SK-N-SH treated with all-trans-retinoic acid at 6 μM for 48 hours (cell line): Measurements from ENCODE around the gene SHISAL2B.

ENCODE experiments used
- ATAC-seq: fragments of 200-7000 bp; cut with Tn5 transposase; 3 replicates; pipeline ENCODE4 v1.9.1; 2020; ENCODE audit warnings: mild to moderate bottlenecking, moderate library complexity
- BACH2 ChIP-seq: fragments of 250-450 bp; sonication (Bioruptor Pico); IDR thresholded peaks from 2 replicates; pipeline ENCODE4 v1.9.0; 2021; ENCODE audit warnings: mild to moderate bottlenecking, borderline replicate concordance
- CREB5 ChIP-seq: fragments of 250-450 bp; sonication (Bioruptor Pico); IDR thresholded peaks from 2 replicates; pipeline ENCODE4 v1.5.1; 2020; ENCODE audit warnings: low read depth, mild to moderate bottlenecking, moderate library complexity
- CSDC2 ChIP-seq: fragments of 250-450 bp; sonication (Bioruptor Pico); IDR thresholded peaks from 2 replicates; pipeline ENCODE4 v1.5.0; 2020; ENCODE audit warnings: mild to moderate bottlenecking, moderate library complexity
- CSRNP3 ChIP-seq: fragments of 250-450 bp; sonication (Bioruptor Pico); IDR thresholded peaks from 2 replicates; pipeline ENCODE4 v1.5.1; 2021; ENCODE audit warnings: mild to moderate bottlenecking, moderate library complexity
- GLIS3 ChIP-seq: fragments of 250-450 bp; sonication (Bioruptor Pico); IDR thresholded peaks from 2 replicates; pipeline ENCODE4 v1.5.0; 2020; ENCODE audit warnings: mild to moderate bottlenecking, moderate library complexity
- ISL1 ChIP-seq: fragments of 250-450 bp; sonication (Bioruptor Pico); IDR thresholded peaks from 2 replicates; pipeline ENCODE4 v2.1.2; 2022; ENCODE audit warnings: mild to moderate bottlenecking, moderate library complexity
- OSR1 ChIP-seq: fragments of 250-450 bp; sonication (Bioruptor Pico); IDR thresholded peaks from 2 replicates; pipeline ENCODE4 v1.8.0; 2022; ENCODE audit warnings: moderate library complexity, mild to moderate bottlenecking, inconsistent platforms
- POU6F1 ChIP-seq: fragments of 250-450 bp; sonication (Bioruptor Pico); IDR thresholded peaks from 2 replicates; pipeline ENCODE4 v1.8.0; 2021; ENCODE audit warnings: low read depth, mild to moderate bottlenecking, moderate library complexity, borderline replicate concordance
- PPARA ChIP-seq: fragments of 250-450 bp; sonication (Bioruptor Pico); IDR thresholded peaks from 2 replicates; pipeline ENCODE4 v1.5.0; 2020; ENCODE audit warnings: mild to moderate bottlenecking, borderline replicate concordance
- RARB ChIP-seq: fragments of 250-450 bp; sonication (Bioruptor Pico); IDR thresholded peaks from 2 replicates; pipeline ENCODE4 v1.8.0; 2021; ENCODE audit warnings: mild to moderate bottlenecking, moderate library complexity
- TCF4 ChIP-seq: fragments of 250-450 bp; sonication (Bioruptor Pico); IDR thresholded peaks from 2 replicates; pipeline ENCODE4 v1.8.0; 2021; ENCODE audit warnings: mild to moderate bottlenecking, moderate library complexity, borderline replicate concordance
- TOX ChIP-seq: fragments of 250-450 bp; sonication (Bioruptor Pico); IDR thresholded peaks from 2 replicates; pipeline ENCODE4 v1.8.0; 2021; ENCODE audit warnings: mild to moderate bottlenecking, moderate library complexity, borderline replicate concordance
- TSHZ2 ChIP-seq: fragments of 250-450 bp; sonication (Bioruptor Pico); IDR thresholded peaks from 2 replicates; pipeline ENCODE4 v1.5.0; 2020; ENCODE audit warnings: mild to moderate bottlenecking, moderate library complexity
- ZNF70 ChIP-seq: fragments of 450-650 bp; formaldehyde crosslinking; IDR thresholded peaks from 2 replicates; pipeline ENCODE4 v1.5.0; 2020; ENCODE audit warnings: mild to moderate bottlenecking, moderate library complexity
- ZNF8 ChIP-seq: fragments of 450-650 bp; formaldehyde crosslinking; IDR thresholded peaks from 2 replicates; pipeline ENCODE4 v1.5.0; 2020; ENCODE audit warnings: mild to moderate bottlenecking, moderate library complexity

Gene SHISAL2B

GRCh38 chr5:64759960-64760660 is 69.8 kb downstream of the SHISAL2B start:
- no peak for ATAC-seq
- TF ChIP-seq TCF4 (CRISPR knock-in tag) (no peak), CREB5 (CRISPR knock-in tag) (no peak), ISL1 (CRISPR knock-in tag) (0 out of 2 replicates have a peak, but pooled peaks have one; percentile 18), TSHZ2 (CRISPR knock-in tag) (no peak), BACH2 (CRISPR knock-in tag) (no peak), OSR1 (CRISPR knock-in tag) (no peak)

- no peak for TF ChIP-seq GLIS3 (CRISPR knock-in tag)
- TF ChIP-seq POU6F1 (CRISPR knock-in tag) = no peak
- TF ChIP-seq OSR1 (CRISPR knock-in tag) = no peak
- no peak for TF ChIP-seq TOX (CRISPR knock-in tag)
- no peak for TF ChIP-seq ZNF70
- no peak for TF ChIP-seq ISL1 (CRISPR knock-in tag)
- TF ChIP-seq PPARA (CRISPR knock-in tag) = no peak
- no peak for ATAC-seq
Measured at GRCh38 chr5:64763948-64764503, 73.7 kb downstream of the SHISAL2B start.

- TF ChIP-seq TCF4 (CRISPR knock-in tag) (no peak), ZNF8 (CRISPR knock-in tag) (no peak), POU6F1 (CRISPR knock-in tag) (no peak), RARB (CRISPR knock-in tag) (no peak)
- no peak for ATAC-seq
Measured at GRCh38 chr5:64765804-64766504, 75.7 kb downstream of the SHISAL2B start.

GRCh38 chr5:64766941-64767340 is 76.6 kb downstream of the SHISAL2B start:
- TF ChIP-seq CSDC2 (CRISPR knock-in tag) (no peak), TCF4 (CRISPR knock-in tag) (no peak), CSRNP3 (CRISPR knock-in tag) (no peak), GLIS3 (CRISPR knock-in tag) (no peak), ZNF8 (CRISPR knock-in tag) (no peak), BACH2 (CRISPR knock-in tag) (no peak)
- no peak for ATAC-seq
